Measurements from ENCODE around the gene WDR11. TPM values are rescaled to one million over a fixed set of nuclear protein-coding genes. Genes with fewer than 3 reads are reported as not detected.

WDR11 gene
- total RNA-seq, 1 donor from 2014 or later = 45.8 TPM

DNA sequence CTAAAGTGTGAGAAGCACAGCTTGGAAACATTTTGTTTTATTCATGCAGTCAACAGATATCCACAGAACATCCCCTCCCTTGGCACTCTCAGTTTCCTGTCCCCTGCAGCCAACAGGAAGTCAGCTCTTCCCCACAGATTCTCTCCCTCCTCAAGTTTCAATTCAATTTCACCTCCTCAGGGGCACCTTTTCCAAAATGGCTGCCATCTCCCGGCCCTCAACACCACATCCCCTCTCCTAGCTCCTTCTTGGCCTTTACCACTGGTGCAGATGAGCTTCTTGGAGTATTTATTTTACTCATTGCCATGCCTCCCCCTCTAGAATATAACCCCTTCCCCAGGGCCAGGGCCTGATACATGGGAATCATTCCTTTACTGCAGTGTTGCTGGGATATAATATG lies 94.0 kb downstream of the WDR11 start:
- intact Hi-C loops (cut with micrococcal nuclease) = loop anchor here (5.0 kb wide), 1 partner anchor 957 kb away; no protein-coding TSS in a partner anchor

- intact Hi-C loops (cut with micrococcal nuclease) = loop anchor here (5.0 kb wide), 1 partner anchor 956 kb away; no protein-coding TSS in a partner anchor
Measured at GRCh38 chr10:120945801-120946302, 94.7 kb downstream of the WDR11 start.

DNA sequence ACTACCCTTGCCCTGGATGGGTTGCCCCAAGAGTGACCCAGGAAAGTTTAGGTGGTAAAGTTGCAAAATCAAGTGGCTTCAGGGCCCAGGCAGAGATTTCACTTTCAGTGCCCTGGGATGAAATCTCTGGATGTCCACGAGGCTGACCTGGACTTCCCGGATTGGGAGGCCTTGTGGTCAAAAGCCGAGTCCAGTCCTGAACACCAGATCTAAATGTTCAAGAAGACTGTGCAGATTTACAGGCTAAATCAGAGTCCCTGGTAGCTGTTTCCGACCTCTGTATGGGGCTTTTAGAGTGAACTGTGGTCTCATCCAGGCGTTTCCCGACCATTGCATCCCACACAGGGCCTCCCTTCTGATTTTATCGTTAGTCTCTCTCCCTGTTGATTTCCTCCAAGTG lies 95.3 kb downstream of the WDR11 start:
- intact Hi-C loops (cut with micrococcal nuclease) = loop anchor here (5.0 kb wide), 1 partner anchor 956 kb away; no protein-coding TSS in a partner anchor

DNA sequence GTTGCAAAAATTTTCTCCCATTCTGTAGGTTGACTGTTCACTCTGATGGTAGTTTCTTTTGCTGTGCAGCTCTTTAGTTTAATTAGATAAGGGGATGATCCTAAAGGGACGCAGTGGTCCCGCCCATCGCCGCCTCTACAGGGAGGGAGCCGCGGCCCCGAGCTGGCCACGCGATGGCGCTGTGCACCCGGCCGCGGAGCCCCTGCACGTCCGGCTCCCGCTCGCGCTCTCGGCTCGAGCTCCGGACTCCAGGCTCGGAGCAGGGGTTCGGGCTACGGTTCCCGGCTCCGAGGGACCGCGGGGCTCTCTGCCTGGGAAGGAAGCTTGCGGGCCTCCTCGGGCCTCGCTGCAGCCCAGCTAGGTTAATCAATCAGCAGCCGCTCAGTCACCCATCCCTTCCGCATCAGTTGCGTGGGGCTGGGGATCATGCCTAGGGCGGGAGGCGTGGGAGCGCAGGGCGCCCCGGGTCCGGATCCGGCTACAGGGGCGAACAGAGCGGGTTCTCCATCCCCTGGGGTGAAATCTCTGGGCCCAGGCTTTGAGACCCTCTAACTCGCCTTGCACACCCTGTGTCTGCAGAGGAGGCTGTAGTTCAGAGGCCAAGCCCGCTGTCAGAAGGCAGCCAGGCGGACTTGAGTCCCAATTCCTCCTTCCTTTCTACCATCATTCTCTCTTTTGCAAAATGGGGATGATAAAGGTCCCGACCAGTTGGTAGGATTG lies 97.9 kb downstream of the WDR11 start:
- intact Hi-C loops (cut with micrococcal nuclease) = loop anchor here (5.0 kb wide), 1 partner anchor 953 kb away; no protein-coding TSS in a partner anchor

DNA sequence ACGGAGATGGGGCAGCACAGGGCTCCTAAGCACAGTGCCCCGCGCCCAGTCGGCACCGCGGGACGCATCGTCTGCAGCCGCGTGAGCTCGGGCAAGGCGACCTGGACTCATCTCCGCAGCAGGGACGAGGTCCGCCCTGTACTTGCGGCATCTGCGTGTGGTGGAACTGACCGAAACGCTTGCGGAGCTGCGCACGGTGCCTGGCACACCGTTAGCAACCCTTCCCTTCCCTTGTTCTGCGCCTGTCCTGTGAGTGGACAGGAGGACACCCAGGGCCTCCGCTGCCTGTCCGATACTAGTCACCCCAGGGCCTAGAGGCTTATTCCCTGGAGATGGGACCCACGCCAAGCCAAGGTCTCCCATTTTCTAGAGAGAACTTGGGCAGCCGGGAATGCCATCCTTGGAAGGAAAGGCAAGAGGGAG lies 98.5 kb downstream of the WDR11 start:
- intact Hi-C loops (cut with micrococcal nuclease) = loop anchor here (5.0 kb wide), 1 partner anchor 953 kb away; no protein-coding TSS in a partner anchor

- intact Hi-C loops (cut with micrococcal nuclease) = no loop called here
Measured at GRCh38 chr10:120950051-120950561, 98.9 kb downstream of the WDR11 start.

DNA sequence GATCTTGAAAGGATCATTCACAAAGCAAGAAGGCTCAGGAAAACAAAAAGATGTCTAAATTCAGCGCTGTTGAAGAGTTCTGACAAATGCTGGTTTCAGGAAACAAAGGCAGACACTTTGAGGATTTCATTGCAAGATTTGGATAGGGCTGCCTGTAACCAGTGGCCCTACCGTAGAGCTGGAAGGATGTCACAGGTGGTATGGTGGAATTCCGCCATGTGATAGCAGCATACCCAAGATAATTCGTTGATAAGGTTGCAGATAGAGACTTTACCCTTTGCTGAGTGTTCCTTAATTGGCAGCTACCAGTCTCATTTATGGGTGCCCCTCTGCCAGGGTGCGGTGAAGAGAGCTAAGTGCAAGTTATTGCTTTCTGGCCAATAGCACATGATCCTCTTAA lies 100.1 kb downstream of the WDR11 start:
- intact Hi-C loops (cut with micrococcal nuclease) = no loop called here

GRCh38 chr10:120953897-120954296 lies 102.7 kb downstream of the WDR11 start:
- intact Hi-C loops (cut with micrococcal nuclease) = no loop called here

All from T-helper 2 cell treated with Interferon-gamma antibody and Interleukin-4, amounts not matched to agents 100 ng/mL and 5 ng/mL, for 36 hours (primary cell).